Trophoblast cell (in vitro differentiated cells and primary cell): Measurements from ENCODE around the gene PDS5B.
"Not testable (repeated sequence)": the region's sequence is repeated elsewhere in the genome, so short reads cannot be mapped to it uniquely, and the experiment has no call there.

Experiments
- DNase-seq, 2 donors: peaks; one replicate each; pipeline ENCODE4 v3.0.0-alpha.2; 2016
- H2AFZ ChIP-seq: 2 replicates; pipeline ENCODE4 v1.6.1; 2013; ENCODE audit warnings: low read length, moderate library complexity, mild to moderate bottlenecking; ENCODE audit not compliant: insufficient read depth, poor library complexity
- H2AK5ac ChIP-seq: 2 replicates; pipeline ENCODE4 v1.6.1; 2013; ENCODE audit warnings: mild to moderate bottlenecking, low read length
- H2BK120ac ChIP-seq: 2 replicates; pipeline ENCODE4 v1.6.1; 2013; ENCODE audit warnings: low read length, mild to moderate bottlenecking, moderate library complexity; ENCODE audit not compliant: insufficient read depth, poor library complexity
- H2BK12ac ChIP-seq: 2 replicates; pipeline ENCODE4 v1.6.1; 2013; ENCODE audit warnings: mild to moderate bottlenecking, low read length, moderate library complexity
- H2BK5ac ChIP-seq: 2 replicates; pipeline ENCODE4 v1.6.1; 2013; ENCODE audit warnings: low read length, low read depth, moderate library complexity, mild to moderate bottlenecking; ENCODE audit not compliant: poor library complexity
- H3K14ac ChIP-seq: 2 replicates; pipeline ENCODE4 v1.6.1; 2013; ENCODE audit warnings: mild to moderate bottlenecking, low read length
- H3K18ac ChIP-seq: 2 replicates; pipeline ENCODE4 v1.6.1; 2013; ENCODE audit warnings: mild to moderate bottlenecking, low read length
- H3K23ac ChIP-seq: 2 replicates; pipeline ENCODE4 v1.6.1; 2013; ENCODE audit warnings: low read length
- H3K27ac ChIP-seq: 2 replicates; pipeline ENCODE4 v1.5.1; 2013; ENCODE audit warnings: low read depth, mild to moderate bottlenecking, inconsistent platforms, low read length, moderate library complexity
- H3K27me3 ChIP-seq: 2 replicates; pipeline ENCODE4 v1.6.1; 2013; ENCODE audit warnings: inconsistent platforms, mild to moderate bottlenecking, low read length, moderate library complexity; ENCODE audit not compliant: insufficient read depth
- H3K36me3 ChIP-seq, 2 experiments: 1 replicate in 1 of 2; 2 replicates in 1 of 2; pipeline ENCODE4 v1.6.1; 2013; ENCODE audit warnings: low read length in 2 of 2, mild to moderate bottlenecking in 2 of 2, moderate library complexity in 1 of 2; ENCODE audit not compliant: insufficient read depth in 2 of 2, control insufficient read depth in 1 of 2
- H3K4ac ChIP-seq: 2 replicates; pipeline ENCODE4 v1.6.1; 2013; ENCODE audit warnings: low read depth, mild to moderate bottlenecking, low read length, moderate library complexity
- H3K4me1 ChIP-seq, 2 experiments: 1 replicate in 1 of 2; 2 replicates in 1 of 2; pipeline ENCODE4 v1.6.1; 2013; ENCODE audit warnings: low read length in 2 of 2, mild to moderate bottlenecking in 2 of 2, moderate library complexity in 1 of 2; ENCODE audit not compliant: insufficient read depth in 2 of 2, control insufficient read depth in 1 of 2
- H3K4me2 ChIP-seq: 2 replicates; pipeline ENCODE4 v1.6.1; 2013; ENCODE audit warnings: inconsistent platforms, mild to moderate bottlenecking, low read length, moderate library complexity
- H3K4me3 ChIP-seq: 2 replicates; pipeline ENCODE4 v1.5.1; 2013; ENCODE audit warnings: mild to moderate bottlenecking, low read depth, low read length, inconsistent platforms
- H3K79me1 ChIP-seq: one replicate; pipeline ENCODE4 v1.6.1; 2013; ENCODE audit warnings: low read length
- H3K79me2 ChIP-seq: 2 replicates; pipeline ENCODE4 v1.6.1; 2013; ENCODE audit warnings: low read length, mild to moderate bottlenecking; ENCODE audit not compliant: control insufficient read depth, insufficient read depth, poor library complexity
- H3K9ac ChIP-seq: 2 replicates; pipeline ENCODE4 v1.6.1; 2013; ENCODE audit warnings: mild to moderate bottlenecking, low read length
- H3K9me3 ChIP-seq: 2 replicates; pipeline ENCODE4 v1.6.1; 2013; ENCODE audit warnings: low read depth, mild to moderate bottlenecking, control low read depth, inconsistent platforms, low read length; ENCODE audit not compliant: insufficient read depth
- H4K12ac ChIP-seq: 2 replicates; pipeline ENCODE4 v1.6.1; 2013; ENCODE audit warnings: low read depth, mild to moderate bottlenecking, low read length, moderate library complexity
- H4K8ac ChIP-seq: 2 replicates; pipeline ENCODE4 v1.6.1; 2013; ENCODE audit warnings: low read depth, mild to moderate bottlenecking, low read length, moderate library complexity
- H4K91ac ChIP-seq: one replicate; pipeline ENCODE4 v1.6.1; 2013; ENCODE audit warnings: low read depth, mild to moderate bottlenecking, low read length, moderate library complexity
- WGBS: extraction: QIAGEN DNeasy Blood & Tissue Kit; methylation state at CpG from one replicate; pipeline ENCODE4 v1.1.7; 2013; ENCODE audit warnings: missing lambda C conversion rate; ENCODE audit not compliant: insufficient read length, insufficient coverage; ENCODE audit errors: extremely low coverage; 5-methylcytosine and 5-hydroxymethylcytosine counted together

Gene PDS5B

DNA sequence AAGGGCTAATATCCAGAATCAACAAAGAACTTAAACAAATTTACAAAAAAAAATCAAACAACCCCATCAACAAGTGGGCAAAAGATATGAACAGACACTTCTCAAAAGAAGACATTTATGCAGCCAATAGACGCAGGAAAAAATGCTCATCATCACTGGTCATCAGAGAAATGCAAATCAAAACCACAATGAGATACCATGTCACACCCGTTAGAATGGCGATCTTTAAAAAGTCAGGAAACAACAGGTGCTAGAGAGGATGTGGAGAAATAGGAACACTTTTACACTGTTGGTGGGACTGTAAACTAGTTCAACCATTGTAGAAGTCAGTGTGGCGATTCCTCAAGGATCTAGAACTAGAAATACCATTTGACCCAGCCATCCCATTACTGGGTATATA lies 10.6 kb upstream of the PDS5B start:
- DNase-seq, H3K4me2 ChIP-seq, H3K27me3 ChIP-seq, H3K79me1 ChIP-seq, H2AK5ac ChIP-seq, H3K79me2 ChIP-seq, H3K9me3 ChIP-seq, H3K9ac ChIP-seq, H2BK120ac ChIP-seq, H3K27ac ChIP-seq, H3K36me3 ChIP-seq, H3K4me3 ChIP-seq, H4K12ac ChIP-seq, H2BK12ac ChIP-seq, H3K18ac ChIP-seq, H3K4me1 ChIP-seq, H3K4ac ChIP-seq, H3K14ac ChIP-seq, H4K8ac ChIP-seq, H4K91ac ChIP-seq, H2BK5ac ChIP-seq, H2AFZ ChIP-seq, H3K23ac ChIP-seq: not testable (repeated sequence)
- no CpG with 5 or more reads among the region's 4 CpGs for WGBS

DNA sequence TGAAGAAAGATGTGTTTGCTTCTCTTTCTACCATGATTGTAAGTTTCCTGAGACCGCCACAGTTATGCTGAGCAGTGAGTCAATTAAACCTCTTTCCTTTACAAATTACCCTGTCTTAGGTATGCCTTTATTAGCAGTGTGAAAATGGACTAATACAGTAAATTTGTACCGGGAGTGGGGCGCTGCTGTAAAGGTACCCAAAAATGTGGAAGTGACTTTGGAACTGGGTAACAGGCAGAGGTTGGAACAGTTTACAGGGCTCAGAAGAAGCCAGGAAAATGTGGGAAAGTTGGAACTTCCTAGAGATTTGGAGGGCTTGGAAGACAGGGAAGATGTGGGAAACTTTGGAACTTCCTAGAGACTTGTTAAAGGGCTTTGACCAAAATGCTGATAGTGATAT lies 9.2 kb upstream of the PDS5B start:
- H2BK120ac ChIP-seq = no peak overlapping the region
- H3K79me2 ChIP-seq = no peaks in the 10 kb centered on the region

DNA sequence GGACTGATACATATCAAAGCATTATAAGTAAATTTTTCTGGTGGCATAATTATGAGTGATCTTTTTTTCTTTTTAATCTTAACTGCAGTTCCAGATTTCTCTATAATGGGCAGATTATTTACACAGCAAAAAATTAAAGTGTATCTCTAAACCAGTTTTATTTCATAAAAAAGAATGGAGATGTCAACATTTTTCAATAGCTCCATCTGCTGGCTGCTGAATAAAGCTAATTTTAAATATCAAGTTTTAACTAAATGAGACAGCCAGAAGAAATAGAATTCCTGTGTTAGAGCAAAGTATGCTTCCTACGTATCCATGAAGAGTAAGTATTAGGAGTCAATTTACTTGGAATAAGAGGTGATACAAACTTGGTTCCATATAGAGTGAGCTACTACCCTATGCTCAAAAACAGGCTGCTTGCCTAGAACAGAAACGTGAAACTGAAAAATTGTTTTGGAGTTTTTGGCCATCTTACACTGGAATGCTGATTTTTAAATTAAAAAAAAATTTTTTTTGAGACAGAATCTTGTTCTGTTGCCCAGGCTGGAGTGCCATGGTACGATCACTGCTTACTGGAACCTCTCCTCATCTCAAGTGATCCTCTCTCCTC lies 5.0 kb upstream of the PDS5B start:
- Histone ChIP-seq H3K27ac (no peak overlapping the region), H3K4me2 (no peak overlapping the region), H3K79me1 (no peaks in the 10 kb centered on the region), H3K14ac (no peak overlapping the region), H4K12ac (no peak overlapping the region), H2BK120ac (no peak overlapping the region), H3K79me2 (no peaks in the 10 kb centered on the region), H3K36me3 (no peaks in the 10 kb centered on the region), H2AFZ (no peak overlapping the region), H2BK5ac (no peak overlapping the region), H2BK12ac (no peak overlapping the region), H4K91ac (no peak overlapping the region), H3K18ac (no peak overlapping the region), H3K9ac (no peak overlapping the region), H3K4me3 (no peak overlapping the region), H3K9me3 (peaks cover 4% of the 10 kb centered on the region), H4K8ac (no peak overlapping the region), H3K27me3 (no peaks in the 10 kb centered on the region), H2AK5ac (no peak overlapping the region), H3K23ac (no peak overlapping the region), H3K4ac (no peak overlapping the region), H3K4me1 (peaks cover 2 to 4% of the 10 kb centered on the region in 2 experiments)
- no CpG with 5 or more reads among the region's 3 CpGs for WGBS
- DNase-seq = peak in 1 of 2 donors; percentile 58

More for the DNA sequence above, 9.2 kb upstream of the PDS5B start:
- H3K27ac ChIP-seq = no peak overlapping the region
- H3K4me1 ChIP-seq = no peaks in the 10 kb centered on the region
- no peak overlapping the region for H3K18ac ChIP-seq
- H4K12ac ChIP-seq = no peak overlapping the region
- H3K4ac ChIP-seq = no peak overlapping the region
- no peak overlapping the region for H2BK5ac ChIP-seq
- no peak overlapping the region for H3K9ac ChIP-seq
- H2AK5ac ChIP-seq = no peak overlapping the region
- peaks cover 4% of the 10 kb centered on the region for H3K9me3 ChIP-seq
- H3K23ac ChIP-seq = no peak overlapping the region
- H4K91ac ChIP-seq = no peak overlapping the region
- no peak overlapping the region for H2BK12ac ChIP-seq
- no peaks in the 10 kb centered on the region for H3K36me3 ChIP-seq
- H2AFZ ChIP-seq = no peak overlapping the region
- no peak overlapping the region for H3K4me2 ChIP-seq
- H3K27me3 ChIP-seq = no peaks in the 10 kb centered on the region
- H3K14ac ChIP-seq = no peak overlapping the region
- H3K79me1 ChIP-seq = no peaks in the 10 kb centered on the region
- DNase-seq = no peak
- no peak overlapping the region for H4K8ac ChIP-seq
- no peak overlapping the region for H3K4me3 ChIP-seq
- WGBS = no CpG with 5 or more reads among the region's 3 CpGs

GRCh38 chr13:32582281-32582680 lies 4.0 kb upstream of the PDS5B start:
- H3K9me3 ChIP-seq = peaks cover 4% of the 10 kb centered on the region
- H2AFZ ChIP-seq = no peak overlapping the region
- H3K4me1 ChIP-seq = peaks cover 2 to 4% of the 10 kb centered on the region in 2 experiments
- H4K12ac ChIP-seq = no peak overlapping the region
- H3K79me1 ChIP-seq = peaks cover 5% of the 10 kb centered on the region
- H3K9ac ChIP-seq = no peak overlapping the region
- no peak overlapping the region for H2BK5ac ChIP-seq
- no peak overlapping the region for H2BK120ac ChIP-seq
- no peak overlapping the region for H3K18ac ChIP-seq
- peaks cover 2% of the 10 kb centered on the region for H3K79me2 ChIP-seq
- no peak overlapping the region for H3K23ac ChIP-seq
- H3K4me3 ChIP-seq = no peak overlapping the region
- no peaks in the 10 kb centered on the region for H3K27me3 ChIP-seq
- H4K91ac ChIP-seq = no peak overlapping the region
- no peaks in the 10 kb centered on the region for H3K36me3 ChIP-seq
- H3K4ac ChIP-seq = no peak overlapping the region
- no peak overlapping the region for H3K14ac ChIP-seq
- H2AK5ac ChIP-seq = no peak overlapping the region
- no CpG with 5 or more reads among the region's 2 CpGs for WGBS
- H2BK12ac ChIP-seq = no peak overlapping the region
- no peak overlapping the region for H3K27ac ChIP-seq
- DNase-seq = peak in 1 of 2 donors; percentile 38
- no peak overlapping the region for H3K4me2 ChIP-seq
- H4K8ac ChIP-seq = no peak overlapping the region
